CD14-positive monocyte (primary cell): ENCODE measurements around the gene EMILIN2. TPM values are rescaled to one million over a fixed set of nuclear protein-coding genes. Genes with fewer than 3 reads are reported as not detected.

Experiments used
- DNase-seq, 3 donors: peaks; one replicate each; pipeline ENCODE4 v3.0.0-alpha.2; 2011 to 2022
- H2AFZ ChIP-seq: 2 replicates; pipeline ENCODE4 v1.6.0; 2012; ENCODE audit warnings: mild to moderate bottlenecking, low read depth, low read length, inconsistent platforms; ENCODE audit not compliant: insufficient read depth, poor library complexity, severe bottlenecking
- H3K27ac ChIP-seq, 2 donors: 1 replicate in 1 of 2; 2 replicates in 1 of 2; pipeline ENCODE4 v1.5.1; 2012 to 2013; ENCODE audit warnings: low read length in 2 of 2, control low read depth in 1 of 2, inconsistent platforms in 1 of 2, low read depth in 1 of 2, mild to moderate bottlenecking in 1 of 2
- H3K27me3 ChIP-seq, 2 donors: one replicate each; pipeline versions ENCODE4 v1.6.0 to v1.6.1; 2011 to 2013; ENCODE audit warnings: low read length in 2 of 2; ENCODE audit not compliant: control insufficient read depth in 2 of 2, insufficient read depth in 2 of 2
- H3K36me3 ChIP-seq, 2 donors: replicated peaks in 1 of 2; 1 replicate in 1 of 2; 2 replicates in 1 of 2; pipeline versions ENCODE4 v1.5.1 to v1.6.1; 2012 to 2013; ENCODE audit warnings: low read length in 2 of 2, control low read depth in 1 of 2, inconsistent platforms in 1 of 2, mild to moderate bottlenecking in 1 of 2; ENCODE audit not compliant: insufficient read depth in 2 of 2, control insufficient read depth in 1 of 2
- H3K4me1 ChIP-seq, 2 donors: 1 replicate in 1 of 2; 2 replicates in 1 of 2; pipeline versions ENCODE4 v1.5.1 to v1.6.1; 2012 to 2013; ENCODE audit warnings: low read length in 2 of 2, control low read depth in 1 of 2, inconsistent platforms in 1 of 2, mild to moderate bottlenecking in 1 of 2, moderate library complexity in 1 of 2; ENCODE audit not compliant: insufficient read depth in 2 of 2, control insufficient read depth in 1 of 2
- H3K4me2 ChIP-seq: replicated peaks from 2 replicates; pipeline ENCODE3; 2012; ENCODE audit warnings: low read length, moderate library complexity, mild to moderate bottlenecking; ENCODE audit not compliant: poor library complexity, severe bottlenecking; ENCODE audit errors: extremely low read depth
- H3K4me3 ChIP-seq, 3 experiments: fragments of 200-600 bp in 1 of 3; sonication (generic) in 1 of 3; replicated peaks in 1 of 3; 1 replicate in 2 of 3; 2 replicates in 1 of 3; pipeline ENCODE4 v1.5.1; 2011 to 2013; ENCODE audit warnings: low read length in 3 of 3, mild to moderate bottlenecking in 3 of 3, control low read depth in 2 of 3, low read depth in 2 of 3, inconsistent platforms in 1 of 3, moderate library complexity in 1 of 3
- H3K79me2 ChIP-seq: 2 replicates; pipeline ENCODE4 v1.6.0; 2012; ENCODE audit warnings: mild to moderate bottlenecking, control low read depth, inconsistent platforms, low read length, moderate library complexity; ENCODE audit not compliant: insufficient read depth
- H3K9ac ChIP-seq: 2 replicates; pipeline ENCODE4 v1.6.0; 2017; ENCODE audit warnings: low read length, mild to moderate bottlenecking; ENCODE audit not compliant: insufficient read depth, poor library complexity, severe bottlenecking
- H3K9me3 ChIP-seq, 2 donors: replicated peaks in 1 of 2; 1 replicate in 1 of 2; 2 replicates in 1 of 2; pipeline versions ENCODE4 v1.5.1 to v1.6.1; 2012 to 2013; ENCODE audit warnings: low read length in 2 of 2, control low read depth in 1 of 2; ENCODE audit not compliant: control insufficient read depth in 1 of 2, insufficient read depth in 1 of 2
- H4K20me1 ChIP-seq: 2 replicates; pipeline ENCODE4 v1.6.0; 2012; ENCODE audit warnings: mild to moderate bottlenecking, low read length, control low read depth, moderate library complexity; ENCODE audit not compliant: insufficient read depth
- H3K27ac Mint-ChIP-seq, 7 donors: one replicate each; pipeline ENCODE4 v1.8.0; 2020; ENCODE audit warnings: mild to moderate bottlenecking in 7 of 7, mixed read lengths in 7 of 7, moderate library complexity in 6 of 7, inconsistent platforms in 2 of 7
- H3K27me3 Mint-ChIP-seq, 3 donors: one replicate each; pipeline ENCODE4 v1.8.0; 2021 to 2022; ENCODE audit warnings: low read depth in 3 of 3, mild to moderate bottlenecking in 3 of 3, mixed read lengths in 3 of 3, moderate library complexity in 3 of 3, inconsistent platforms in 1 of 3
- H3K36me3 Mint-ChIP-seq, 2 donors: one replicate each; pipeline ENCODE4 v1.8.0; 2020; ENCODE audit warnings: mixed read lengths in 2 of 2, inconsistent platforms in 1 of 2, mild to moderate bottlenecking in 1 of 2
- H3K4me1 Mint-ChIP-seq: one replicate; pipeline ENCODE4 v1.8.0; 2020; ENCODE audit warnings: mild to moderate bottlenecking, mixed read lengths
- H3K4me3 Mint-ChIP-seq, 2 donors: one replicate each; pipeline ENCODE4 v1.8.0; 2020; ENCODE audit warnings: mild to moderate bottlenecking in 2 of 2, mixed read lengths in 2 of 2, moderate library complexity in 1 of 2
- H3K9me3 Mint-ChIP-seq, 7 donors: one replicate each; pipeline ENCODE4 v1.8.0; 2020 to 2022; ENCODE audit warnings: mixed read lengths in 7 of 7, mild to moderate bottlenecking in 6 of 7, moderate library complexity in 6 of 7, inconsistent platforms in 2 of 7
- WGBS: methylation state at CpG from one replicate; pipeline ENCODE4 v1.1.5; 2013; ENCODE audit warnings: missing lambda C conversion rate; ENCODE audit not compliant: insufficient coverage; 5-methylcytosine and 5-hydroxymethylcytosine counted together
- intact Hi-C, 2 donors: fragments of 100-400 bp; cut with micrococcal nuclease; formaldehyde crosslinking; loops; one replicate each; pipeline versions ENCODE4 v1.15.0 to v1.15.1; 2023
- polyA plus RNA-seq, 3 donors: library from polyadenylated mRNA; depleted of rRNA in 1 of 3; unstranded in 2 of 3; stranded (reverse) in 1 of 3; fragments of 300-500 nt in 2 of 3; fragments of >200 nt in 1 of 3; fragmentation: Illumina TruSeq in 2 of 3; gene quantifications; 1 replicate in 2 of 3; 2 replicates in 1 of 3; pipeline ENCODE4 v1.2.3, GENCODE V29; 2012 to 2021
- TF ChIP-seq, protein P1 (sequence below): fragments of 200-600 bp; IDR thresholded peaks from one replicate; pipeline ENCODE4 v1.8.0; 2022; ENCODE audit warnings: antibody characterized with exemption, mild to moderate bottlenecking

The EMILIN2 gene
- polyA plus RNA-seq, 3 donors = 30.5 to 43.2 (median 33.8) TPM

DNA sequence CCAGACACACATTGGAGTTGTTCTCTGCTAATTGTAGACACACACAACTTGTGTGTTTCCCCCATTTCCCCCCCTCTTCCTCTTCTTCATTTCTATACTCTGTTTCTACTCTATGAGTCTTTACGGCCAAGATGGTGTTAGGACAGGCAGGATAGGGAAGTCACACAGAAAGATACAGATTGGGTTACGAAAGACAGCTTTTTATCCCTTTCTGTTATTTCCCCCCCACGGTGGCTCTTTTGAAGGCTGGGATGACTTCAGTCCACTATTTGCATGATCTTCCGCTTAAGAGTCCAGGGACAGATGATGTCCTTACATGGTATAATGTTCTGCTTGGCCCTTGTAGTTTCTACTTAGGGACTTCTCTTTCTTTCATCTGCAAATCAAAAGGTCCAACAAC is 1.6 kb upstream of the EMILIN2 start:
- Mint-ChIP-seq H3K27ac (peak overlapping the region; percentile 91 to 98 (median 96)), H3K9me3 (peaks cover 0 to 3% (median 0%) of the 10 kb centered on the region in 7 donors), H3K27me3 (peaks cover 0 to 1% (median 0%) of the 10 kb centered on the region in 3 donors), H3K4me3 (peak overlapping the region; percentile 87 to 88), H3K4me1 (peaks cover 53% of the 10 kb centered on the region), H3K36me3 (peaks cover 9 to 12% of the 10 kb centered on the region in 2 donors)
- Histone ChIP-seq H2AFZ (no peak overlapping the region), H3K9me3 (no peaks in the 10 kb centered on the region), H3K79me2 (peaks cover 35% of the 10 kb centered on the region), H3K4me1 (peaks cover 53 to 56% of the 10 kb centered on the region in 2 donors), H3K4me3 (peak overlapping the region in 1 of 3 experiments; percentile 99), H3K9ac (peak overlapping the region; percentile 15), H3K27ac (peak overlapping the region; percentile 91 to 98), H4K20me1 (peaks cover 28% of the 10 kb centered on the region), H3K27me3 (no peaks in the 10 kb centered on the region), H3K4me2 (peak overlapping the region; percentile 96), H3K36me3 (peaks cover 0 to 3% of the 10 kb centered on the region in 2 donors)
- no CpG with 5 or more reads among the region's 4 CpGs for WGBS
- intact Hi-C loops = loop anchor here (5.0 to 10.0 kb wide), 8 partner anchors 52 to 750 kb away; partner anchors contain the start of genes SMCHD1 (in 2 of the 2), LPIN2 (in 1 of the 2) and TGIF1 (in 1 of the 2)
- peak; percentile 89 to 96 (median 95) for DNase-seq
- TF ChIP-seq, protein P1, sequence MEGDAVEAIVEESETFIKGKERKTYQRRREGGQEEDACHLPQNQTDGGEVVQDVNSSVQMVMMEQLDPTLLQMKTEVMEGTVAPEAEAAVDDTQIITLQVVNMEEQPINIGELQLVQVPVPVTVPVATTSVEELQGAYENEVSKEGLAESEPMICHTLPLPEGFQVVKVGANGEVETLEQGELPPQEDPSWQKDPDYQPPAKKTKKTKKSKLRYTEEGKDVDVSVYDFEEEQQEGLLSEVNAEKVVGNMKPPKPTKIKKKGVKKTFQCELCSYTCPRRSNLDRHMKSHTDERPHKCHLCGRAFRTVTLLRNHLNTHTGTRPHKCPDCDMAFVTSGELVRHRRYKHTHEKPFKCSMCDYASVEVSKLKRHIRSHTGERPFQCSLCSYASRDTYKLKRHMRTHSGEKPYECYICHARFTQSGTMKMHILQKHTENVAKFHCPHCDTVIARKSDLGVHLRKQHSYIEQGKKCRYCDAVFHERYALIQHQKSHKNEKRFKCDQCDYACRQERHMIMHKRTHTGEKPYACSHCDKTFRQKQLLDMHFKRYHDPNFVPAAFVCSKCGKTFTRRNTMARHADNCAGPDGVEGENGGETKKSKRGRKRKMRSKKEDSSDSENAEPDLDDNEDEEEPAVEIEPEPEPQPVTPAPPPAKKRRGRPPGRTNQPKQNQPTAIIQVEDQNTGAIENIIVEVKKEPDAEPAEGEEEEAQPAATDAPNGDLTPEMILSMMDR = no peak

DNA sequence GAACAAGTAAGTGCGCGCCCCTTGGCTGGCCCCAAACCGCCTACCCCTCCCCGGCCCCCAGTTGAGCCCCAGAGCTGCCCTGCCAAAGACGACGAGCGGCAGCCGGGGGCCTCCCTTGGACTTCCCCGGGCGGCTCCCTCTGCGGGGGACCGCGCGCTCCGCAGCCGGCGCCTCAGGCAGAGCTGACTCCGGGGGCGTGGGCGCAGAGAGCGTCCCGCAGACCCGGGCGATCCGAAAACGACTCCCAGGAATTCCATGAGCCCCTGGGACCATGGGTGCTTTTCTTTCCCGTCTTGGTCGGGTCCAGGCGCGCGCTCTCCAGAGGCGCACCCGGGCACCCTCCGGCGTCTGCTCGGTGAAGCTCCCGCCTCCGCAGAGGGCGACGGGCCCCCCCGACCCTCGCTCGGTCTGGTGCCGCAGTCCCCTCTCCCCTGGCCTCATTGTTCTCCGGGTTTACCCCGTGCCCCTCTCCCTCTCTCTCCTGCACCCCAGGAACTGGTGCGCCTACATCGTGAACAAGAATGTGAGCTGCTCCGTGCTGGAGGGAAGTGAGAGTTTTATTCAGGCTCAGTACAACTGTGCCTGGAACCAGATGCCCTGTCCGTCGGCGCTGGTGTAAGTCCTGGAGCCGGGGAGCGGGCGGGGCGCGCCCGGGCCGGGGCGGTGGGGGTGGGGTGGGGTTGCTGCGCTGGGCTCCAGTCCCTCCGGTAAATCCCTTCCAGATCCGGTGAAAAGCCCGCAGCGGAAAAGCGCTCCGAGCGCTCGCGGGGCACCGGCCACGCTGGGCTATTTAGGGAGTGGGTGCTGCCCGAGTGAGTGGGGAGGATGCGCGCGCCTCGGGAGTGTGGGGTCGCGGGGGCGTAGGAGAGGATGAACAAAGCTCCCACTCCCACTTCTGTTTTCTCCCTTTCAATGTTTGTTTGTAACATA is 776 bp downstream of the EMILIN2 start:
- peaks cover 29 to 34% of the 10 kb centered on the region in 2 donors for H3K36me3 Mint-ChIP-seq
- Histone ChIP-seq H3K79me2 (peaks cover 59% of the 10 kb centered on the region), H3K9ac (peak overlapping the region; percentile 99), H3K27me3 (no peaks in the 10 kb centered on the region), H3K4me2 (peak overlapping the region; percentile 96), H3K36me3 (peaks cover 14 to 26% of the 10 kb centered on the region in 2 donors), H3K9me3 (no peaks in the 10 kb centered on the region), H4K20me1 (peaks cover 52% of the 10 kb centered on the region), H3K27ac (peak overlapping the region; percentile 84 to 98), H2AFZ (no peak overlapping the region), H3K4me1 (peaks cover 65 to 77% of the 10 kb centered on the region in 2 donors), H3K4me3 (peak overlapping the region; percentile 97 to 99 (median 97))
- DNase-seq = peak; percentile 15 to 49 (median 41)
- intact Hi-C loops = loop anchor here (1.0 to 10.0 kb wide), 10 partner anchors 10 to 747 kb away; partner anchors contain the start of genes SMCHD1 (in 2 of the 2), LPIN2 (in 1 of the 2) and TGIF1 (in 1 of the 2)
- TF ChIP-seq, protein P1 = no peak
- H3K9me3 Mint-ChIP-seq = peaks cover 0 to 3% (median 0%) of the 10 kb centered on the region in 7 donors
- WGBS = 1% methylated on average over 51 of the region's 80 CpGs
- peak overlapping the region; percentile 95 to 99 (median 97) for H3K27ac Mint-ChIP-seq
- peak overlapping the region; percentile 96 to 97 for H3K4me3 Mint-ChIP-seq
- peaks cover 0 to 2% (median 0%) of the 10 kb centered on the region in 3 donors for H3K27me3 Mint-ChIP-seq
- H3K4me1 Mint-ChIP-seq = peaks cover 70% of the 10 kb centered on the region
